Measurements from ENCODE around the gene BANK1.

DNA sequence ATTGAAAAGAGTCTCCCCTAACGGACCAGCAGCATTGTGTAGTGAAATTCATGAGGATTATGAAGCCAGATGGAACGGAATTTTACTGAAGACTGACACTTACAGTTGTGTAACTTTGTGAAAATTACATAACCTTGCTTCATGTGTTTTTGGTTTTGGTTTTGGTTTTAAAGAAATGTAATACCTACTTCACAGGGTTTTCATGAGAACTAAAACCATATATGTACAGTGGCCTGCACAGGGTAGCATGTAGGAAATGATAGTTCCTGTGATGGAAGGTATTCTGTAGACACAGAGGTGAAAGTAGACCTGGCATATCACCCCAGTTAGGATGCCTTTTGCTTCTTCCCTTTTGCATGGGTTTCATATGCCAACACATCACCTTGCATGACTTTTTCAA, 247.0 kb downstream of the BANK1 start:
- TF ChIP-seq, protein P1, sequence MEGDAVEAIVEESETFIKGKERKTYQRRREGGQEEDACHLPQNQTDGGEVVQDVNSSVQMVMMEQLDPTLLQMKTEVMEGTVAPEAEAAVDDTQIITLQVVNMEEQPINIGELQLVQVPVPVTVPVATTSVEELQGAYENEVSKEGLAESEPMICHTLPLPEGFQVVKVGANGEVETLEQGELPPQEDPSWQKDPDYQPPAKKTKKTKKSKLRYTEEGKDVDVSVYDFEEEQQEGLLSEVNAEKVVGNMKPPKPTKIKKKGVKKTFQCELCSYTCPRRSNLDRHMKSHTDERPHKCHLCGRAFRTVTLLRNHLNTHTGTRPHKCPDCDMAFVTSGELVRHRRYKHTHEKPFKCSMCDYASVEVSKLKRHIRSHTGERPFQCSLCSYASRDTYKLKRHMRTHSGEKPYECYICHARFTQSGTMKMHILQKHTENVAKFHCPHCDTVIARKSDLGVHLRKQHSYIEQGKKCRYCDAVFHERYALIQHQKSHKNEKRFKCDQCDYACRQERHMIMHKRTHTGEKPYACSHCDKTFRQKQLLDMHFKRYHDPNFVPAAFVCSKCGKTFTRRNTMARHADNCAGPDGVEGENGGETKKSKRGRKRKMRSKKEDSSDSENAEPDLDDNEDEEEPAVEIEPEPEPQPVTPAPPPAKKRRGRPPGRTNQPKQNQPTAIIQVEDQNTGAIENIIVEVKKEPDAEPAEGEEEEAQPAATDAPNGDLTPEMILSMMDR (conservative IDR thresholded peaks at IDR 0.05; ENCODE audit: low read depth, low read length): no peak
- TF ChIP-seq BHLHE40 (IDR thresholded peaks at IDR 0.05; ENCODE audit: low read depth, low read length) (no peak), CEBPB (IDR thresholded peaks at IDR 0.05; ENCODE audit: low read depth, low read length) (no peak), MAZ (IDR thresholded peaks at IDR 0.05; ENCODE audit: borderline replicate concordance, low read depth, low read length) (no peak), POLR2A (IDR thresholded peaks at IDR 0.05; ENCODE audit: low read depth, low read length) (no peak), RAD21 (IDR thresholded peaks at IDR 0.05; ENCODE audit: low read length) (no peak), MAFK (IDR thresholded peaks at IDR 0.05; ENCODE audit: low read depth, low read length) (no peak), SMC3 (IDR thresholded peaks at IDR 0.05; ENCODE audit: low read depth, low read length) (no peak), RCOR1 (IDR thresholded peaks at IDR 0.05; ENCODE audit: insufficient replicate concordance, low read length) (no peak), FOS (IDR thresholded peaks at IDR 0.05; ENCODE audit: low read depth, low read length) (no peak), RFX5 (IDR thresholded peaks at IDR 0.05; ENCODE audit: low read depth, low read length) (no peak)
- TF ChIP-seq, protein P2, sequence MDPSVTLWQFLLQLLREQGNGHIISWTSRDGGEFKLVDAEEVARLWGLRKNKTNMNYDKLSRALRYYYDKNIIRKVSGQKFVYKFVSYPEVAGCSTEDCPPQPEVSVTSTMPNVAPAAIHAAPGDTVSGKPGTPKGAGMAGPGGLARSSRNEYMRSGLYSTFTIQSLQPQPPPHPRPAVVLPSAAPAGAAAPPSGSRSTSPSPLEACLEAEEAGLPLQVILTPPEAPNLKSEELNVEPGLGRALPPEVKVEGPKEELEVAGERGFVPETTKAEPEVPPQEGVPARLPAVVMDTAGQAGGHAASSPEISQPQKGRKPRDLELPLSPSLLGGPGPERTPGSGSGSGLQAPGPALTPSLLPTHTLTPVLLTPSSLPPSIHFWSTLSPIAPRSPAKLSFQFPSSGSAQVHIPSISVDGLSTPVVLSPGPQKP (IDR thresholded peaks at IDR 0.05; ENCODE audit: borderline replicate concordance, low read depth, low read length): no peak
